Ovary (tissue), 9 donors: Measurements from ENCODE around the gene FARS2. TPM values are rescaled to one million over a fixed set of nuclear protein-coding genes. Genes with fewer than 3 reads are reported as not detected.

Experiments used
- DNase-seq, 5 donors: peaks; one replicate each; pipeline ENCODE4 v3.0.0-alpha.2; 2019 to 2020
- H3K27ac ChIP-seq, 2 donors: fragments of 200-600 bp; one replicate each; pipeline versions ENCODE4 v1.5.1 to v1.8.0; 2019 to 2022
- H3K27me3 ChIP-seq: fragments of 200-600 bp; one replicate; pipeline ENCODE4 v1.8.0; 2022
- H3K36me3 ChIP-seq: fragments of 200-600 bp; sonication (generic); one replicate; pipeline ENCODE4 v1.5.1; 2019
- H3K4me1 ChIP-seq: one replicate; pipeline ENCODE4 v1.8.1; 2013; ENCODE audit warnings: mild to moderate bottlenecking, moderate library complexity; ENCODE audit not compliant: insufficient read depth
- H3K4me3 ChIP-seq: fragments of 200-600 bp; sonication (generic); one replicate; pipeline ENCODE4 v1.5.1; 2017
- H3K9me3 ChIP-seq, 2 donors: fragments of 200-600 bp in 1 of 2; sonication (generic) in 1 of 2; one replicate each; pipeline versions ENCODE4 v1.5.1 to v1.8.1; 2013 to 2019; ENCODE audit warnings: mild to moderate bottlenecking in 1 of 2, moderate library complexity in 1 of 2
- CTCF ChIP-seq, 3 donors: fragments of 450-650 bp in 2 of 3; fragments of 200-600 bp in 1 of 3; IDR thresholded peaks; one replicate each; pipeline versions ENCODE4 v1.5.1 to v1.8.0; 2016 to 2022; ENCODE audit warnings: antibody characterized with exemption in 3 of 3, mild to moderate bottlenecking in 1 of 3
- EP300 ChIP-seq: sonication (generic); formaldehyde crosslinking; IDR thresholded peaks from one replicate; pipeline ENCODE4 v1.6.1; 2017; ENCODE audit warnings: antibody characterized with exemption
- POLR2A ChIP-seq: fragments of 450-650 bp; IDR thresholded peaks from one replicate; pipeline ENCODE4 v1.6.1; 2017; ENCODE audit warnings: antibody characterized with exemption, mild to moderate bottlenecking, moderate library complexity
- WGBS, 3 donors: extraction: QIAGEN DNeasy Blood & Tissue Kit in 1 of 3; methylation state at CpG; one replicate each; pipeline versions ENCODE4 v1.1.5 to v1.1.7; 2013 to 2017; 5-methylcytosine and 5-hydroxymethylcytosine counted together
- intact Hi-C, 4 donors: fragments of 100-400 bp; cut with DNase I; formaldehyde crosslinking; loops; one replicate each; pipeline versions ENCODE4 v1.11.0 to v1.15.1; 2022 to 2023
- polyA plus RNA-seq, 2 donors: library from polyadenylated mRNA; stranded (reverse); fragments of 200-250 nt in 1 of 2; fragments of 350-450 nt in 1 of 2; fragmentation: Illumina TruSeq in 1 of 2; extraction: RNeasy Lipid Tissue Mini Kit (QIAGEN cat#74804) in 1 of 2; gene quantifications; one replicate each; pipeline ENCODE4 v1.2.3, GENCODE V29; 2013 to 2014
- total RNA-seq, 7 donors: library from RNA; depleted of rRNA in 2 of 7; stranded (reverse); fragments of >200 nt in 2 of 7; fragmentation: NEBNext Ultra II Directional in 3 of 7; extraction: Animal tissue kit (Norgen Biotek cat#: 25700) in 3 of 7; gene quantifications; one replicate each; pipeline versions ENCODE4 v1.1.0 to v1.2.4, GENCODE V29; 2016 to 2023
- donor health status: DM: no; HTN: no; CAD: no; lungs with moderate emphysema.
- donor health status: DM: no; HTN: no; CAD: no.
- donor health status: Bipolar disorder and iron deficiency.
- donor health status: DM: yes; HTN: yes; CAD: no.
- donor health status: DM: no; HTN: no; CAD: no.
- donor health status: DM: yes; HTN: yes; CAD: no.

Gene FARS2
- total and polyA plus RNA-seq, 9 donors, result 9.2 to 17.5 (median 11.0) TPM

- Histone ChIP-seq H3K27me3 (no peaks in the 10 kb centered on the region), H3K4me3 (no peak overlapping the region), H3K4me1 (peaks cover 2% of the 10 kb centered on the region), H3K36me3 (no peaks in the 10 kb centered on the region), H3K27ac (no peak overlapping the region), H3K9me3 (no peaks in the 10 kb centered on the region)
- 53 to 67% (median 64%) methylated on average over 3 of the region's 3 CpGs for WGBS, 3 donors
- intact Hi-C loops, result no loop called here
- no peak for DNase-seq
- TF ChIP-seq CTCF (IDR thresholded peaks at IDR 0.05) (no peak), POLR2A (no peak), EP300 (no peak)
Measured at GRCh38 chr6:5674141-5674540, 412.8 kb downstream of the FARS2 start.

GRCh38 chr6:5674721-5675120, 413.4 kb downstream of the FARS2 start:
- H3K4me3 ChIP-seq, result no peak overlapping the region
- peaks cover 2% of the 10 kb centered on the region for H3K4me1 ChIP-seq
- no peaks in the 10 kb centered on the region for H3K9me3 ChIP-seq
- no peak for TF ChIP-seq CTCF (IDR thresholded peaks at IDR 0.05)
- no peak for TF ChIP-seq POLR2A
- no peak for TF ChIP-seq EP300
- DNase-seq, result no peak
- no peaks in the 10 kb centered on the region for H3K27me3 ChIP-seq
- intact Hi-C loops, result no loop called here
- no peak overlapping the region for H3K27ac ChIP-seq
- no peaks in the 10 kb centered on the region for H3K36me3 ChIP-seq
- WGBS, 3 donors, result 71 to 80% (median 78%) methylated on average over 2 of the region's 2 CpGs

- WGBS, 3 donors, result 92 to 99% (median 97%) methylated on average over 2 of the region's 2 CpGs
- Histone ChIP-seq H3K4me3 (no peak overlapping the region), H3K27ac (no peak overlapping the region), H3K27me3 (no peaks in the 10 kb centered on the region), H3K9me3 (no peaks in the 10 kb centered on the region), H3K36me3 (no peaks in the 10 kb centered on the region), H3K4me1 (no peaks in the 10 kb centered on the region)
- no peak for DNase-seq
- intact Hi-C loops, result no loop called here
- TF ChIP-seq POLR2A, result no peak
- TF ChIP-seq EP300, result no peak
- no peak for TF ChIP-seq CTCF (IDR thresholded peaks at IDR 0.05)
Measured at GRCh38 chr6:5676701-5677100, 415.4 kb downstream of the FARS2 start.

GRCh38 chr6:5677219-5678000, 416.1 kb downstream of the FARS2 start:
- no peaks in the 10 kb centered on the region for H3K27me3 ChIP-seq
- H3K4me3 ChIP-seq, result no peak overlapping the region
- intact Hi-C loops, result no loop called here
- H3K27ac ChIP-seq, result no peak overlapping the region
- H3K4me1 ChIP-seq, result no peaks in the 10 kb centered on the region
- 81 to 91% (median 86%) methylated on average over 6 of the region's 6 CpGs for WGBS, 3 donors
- no peaks in the 10 kb centered on the region for H3K36me3 ChIP-seq
- DNase-seq, result no peak
- H3K9me3 ChIP-seq, result no peaks in the 10 kb centered on the region
- TF ChIP-seq CTCF (IDR thresholded peaks at IDR 0.05) (no peak), EP300 (no peak), POLR2A (no peak)
